Measurements from ENCODE around the gene MICU2.

The MICU2 gene, protein sequence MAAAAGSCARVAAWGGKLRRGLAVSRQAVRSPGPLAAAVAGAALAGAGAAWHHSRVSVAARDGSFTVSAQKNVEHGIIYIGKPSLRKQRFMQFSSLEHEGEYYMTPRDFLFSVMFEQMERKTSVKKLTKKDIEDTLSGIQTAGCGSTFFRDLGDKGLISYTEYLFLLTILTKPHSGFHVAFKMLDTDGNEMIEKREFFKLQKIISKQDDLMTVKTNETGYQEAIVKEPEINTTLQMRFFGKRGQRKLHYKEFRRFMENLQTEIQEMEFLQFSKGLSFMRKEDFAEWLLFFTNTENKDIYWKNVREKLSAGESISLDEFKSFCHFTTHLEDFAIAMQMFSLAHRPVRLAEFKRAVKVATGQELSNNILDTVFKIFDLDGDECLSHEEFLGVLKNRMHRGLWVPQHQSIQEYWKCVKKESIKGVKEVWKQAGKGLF

DNA sequence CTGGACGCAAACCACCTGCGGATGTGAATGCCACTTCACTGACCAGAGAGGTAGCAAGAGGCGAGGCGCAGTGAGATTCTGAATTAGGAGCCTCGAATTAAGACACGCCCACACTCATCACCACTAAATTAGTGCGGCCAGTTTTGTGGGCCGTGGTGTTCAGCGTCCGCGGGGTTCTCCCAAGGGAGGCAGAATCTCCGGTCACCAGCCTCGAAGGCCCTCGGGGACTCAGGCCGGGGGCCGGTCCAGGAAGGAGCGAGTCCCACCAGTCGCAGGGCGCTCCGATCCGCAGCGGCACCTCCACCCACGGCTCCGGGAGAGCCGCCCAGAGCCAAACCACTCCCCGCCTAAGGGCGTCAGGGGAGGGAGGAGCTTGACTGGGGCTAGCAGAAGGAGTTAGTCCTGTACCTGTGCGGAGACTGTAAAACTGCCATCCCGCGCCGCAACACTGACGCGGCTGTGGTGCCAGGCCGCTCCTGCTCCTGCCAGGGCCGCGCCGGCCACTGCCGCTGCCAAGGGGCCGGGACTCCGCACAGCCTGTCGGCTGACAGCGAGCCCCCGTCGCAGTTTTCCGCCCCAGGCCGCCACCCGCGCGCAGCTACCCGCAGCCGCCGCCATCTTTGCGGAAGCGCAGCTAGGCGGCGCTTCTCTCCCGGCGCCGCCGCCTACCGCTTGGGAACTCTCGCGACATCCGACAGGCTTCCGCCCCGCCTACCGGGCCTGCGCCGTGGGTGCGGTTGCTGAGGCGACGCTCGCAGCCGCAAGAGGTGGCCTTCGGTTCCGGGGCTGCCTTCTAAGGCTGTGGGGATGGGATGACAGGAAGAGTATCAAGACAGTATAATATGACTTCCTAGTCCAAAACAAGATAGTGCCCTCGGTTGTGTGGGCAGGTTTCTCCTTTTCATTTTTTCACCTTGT is at the start of gene MICU2:
MICU2 (minus strand) TSS at position 640 of the 918 bp plus-strand sequence; CDS start at position 618, 22 bp downstream.
- peak; percentile 87 to 91 for DNase-seq (ENCODE audit: low read depth in 2 of 2)

DNA sequence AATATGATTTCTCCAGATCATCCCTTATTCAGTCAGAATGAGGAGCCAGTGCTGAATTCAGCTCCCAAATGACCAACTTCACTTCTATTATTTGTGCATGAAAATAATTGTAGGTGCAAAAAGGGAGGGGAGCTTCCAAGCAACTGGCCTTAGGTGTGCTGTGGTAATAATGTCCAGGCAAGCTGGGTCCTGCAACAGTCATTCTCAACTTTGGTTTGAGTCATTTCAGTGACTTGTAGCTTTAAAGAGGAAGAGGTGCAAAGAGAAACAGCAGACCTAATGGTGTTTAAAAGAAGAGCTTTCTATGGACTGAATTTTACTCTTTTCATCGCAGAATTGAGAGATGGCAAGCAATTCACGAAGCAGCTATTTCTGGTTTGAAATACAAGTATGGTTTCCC is 37.7 kb upstream of the MICU2 start:
- DNase-seq (ENCODE audit: low read depth in 2 of 2): no peak

DNA sequence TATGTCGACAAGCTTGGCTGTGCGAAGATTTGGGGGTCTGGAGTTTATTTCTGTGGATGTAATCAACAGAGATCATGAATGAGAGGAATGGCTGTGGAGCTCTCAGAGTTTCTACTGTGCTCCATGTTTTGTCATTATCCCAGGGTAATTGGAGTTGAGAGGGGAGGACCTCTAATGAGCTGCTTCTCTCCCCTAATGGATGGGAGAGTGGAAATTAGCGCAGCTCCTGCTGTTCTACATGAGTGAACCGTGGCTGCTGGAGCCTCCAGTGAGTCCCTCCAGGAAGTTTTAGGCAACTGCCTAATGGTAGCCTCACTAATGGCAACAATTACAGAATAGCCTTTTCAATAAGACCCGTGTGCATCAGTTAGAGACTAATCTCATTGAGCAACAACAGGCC is 35.6 kb upstream of the MICU2 start:
- no peak for DNase-seq (ENCODE audit: low read depth in 2 of 2)

DNA sequence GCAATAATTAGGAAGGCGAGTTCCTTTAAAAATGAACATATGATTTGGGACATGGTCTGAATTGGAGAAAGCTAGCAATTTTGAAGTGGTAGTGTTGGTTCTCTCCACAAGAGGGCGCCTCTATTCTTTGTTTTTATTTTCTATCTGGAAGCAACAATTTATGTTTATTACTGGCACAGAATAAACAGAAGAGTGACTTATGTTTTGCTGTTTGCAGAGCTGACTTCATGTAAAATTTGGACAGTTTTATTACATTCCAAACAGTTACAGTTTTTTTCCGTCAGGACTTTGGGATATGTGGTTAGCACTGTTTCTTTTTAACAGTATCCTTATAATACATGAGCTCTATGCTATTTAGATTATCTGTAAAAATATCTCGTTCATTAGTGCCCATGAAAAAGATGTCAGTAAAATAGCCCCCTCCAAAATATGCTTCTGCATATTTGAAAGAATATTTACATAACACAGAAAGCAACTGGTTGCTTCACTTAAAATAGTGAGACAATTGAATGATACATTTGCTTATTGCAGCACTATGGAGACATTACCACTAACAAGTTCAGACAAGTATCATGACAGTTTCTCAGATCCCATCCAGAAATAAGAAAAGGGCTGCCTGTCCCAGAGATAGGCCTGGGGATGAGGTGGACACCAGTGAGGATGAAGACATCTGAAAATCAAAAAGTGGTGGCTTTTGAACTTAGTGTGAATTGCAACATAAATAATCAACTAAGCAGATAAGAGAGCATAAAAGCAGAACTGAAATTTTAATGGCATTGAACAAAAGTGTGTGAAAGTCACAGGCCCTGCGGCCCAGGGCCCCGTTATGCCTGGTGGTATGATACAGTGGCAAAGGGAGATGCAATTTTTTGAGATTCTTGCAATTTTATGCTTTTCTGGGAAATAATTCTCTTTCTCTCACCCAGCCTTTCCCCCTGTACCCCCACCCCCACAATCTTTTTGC is 34.6 kb upstream of the MICU2 start:
- no peak for DNase-seq (ENCODE audit: low read depth in 2 of 2)

DNA sequence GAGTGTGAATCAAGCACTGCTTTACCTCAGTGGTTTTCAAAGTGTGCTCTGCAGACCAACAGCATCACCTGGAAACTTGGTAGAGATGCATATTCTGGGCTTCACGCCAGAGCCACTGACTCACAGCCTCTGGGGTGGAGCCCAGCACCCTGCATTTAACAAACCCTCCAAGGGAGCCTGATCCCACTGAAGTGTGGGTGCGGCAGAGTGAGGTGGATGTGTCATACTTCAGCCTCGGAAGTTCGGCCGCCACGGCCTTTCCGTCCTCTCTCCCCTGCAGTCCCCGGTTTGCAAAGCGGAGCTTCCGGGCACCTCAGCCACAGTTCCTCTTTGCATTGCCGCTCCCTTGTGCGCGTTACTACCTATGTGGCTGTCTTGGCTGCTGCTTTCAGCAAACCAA is 33.3 kb upstream of the MICU2 start:
- peak in 1 of 2 donors; percentile 4 for DNase-seq (ENCODE audit: low read depth in 2 of 2)

DNA sequence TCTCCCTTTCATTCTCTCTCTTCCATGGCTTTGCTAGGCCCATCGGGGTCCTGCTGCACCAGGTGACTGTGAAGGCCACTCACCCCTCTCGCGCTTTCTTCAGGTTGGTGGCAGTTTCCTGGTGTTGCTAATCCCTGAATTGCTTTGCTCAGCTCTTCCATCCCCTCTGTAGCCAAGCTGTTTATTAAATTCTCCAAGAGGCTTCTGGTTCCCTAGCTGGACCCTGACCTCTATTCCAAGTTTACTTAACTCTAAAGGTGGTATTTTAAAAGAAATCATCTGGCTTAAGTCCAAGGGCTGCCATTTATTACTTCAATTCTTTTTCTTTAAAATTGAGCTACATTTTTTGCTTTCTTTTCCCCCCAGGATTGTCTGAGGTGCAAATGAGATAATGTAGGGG is 32.7 kb upstream of the MICU2 start:
- DNase-seq (ENCODE audit: low read depth in 2 of 2): no peak

DNA sequence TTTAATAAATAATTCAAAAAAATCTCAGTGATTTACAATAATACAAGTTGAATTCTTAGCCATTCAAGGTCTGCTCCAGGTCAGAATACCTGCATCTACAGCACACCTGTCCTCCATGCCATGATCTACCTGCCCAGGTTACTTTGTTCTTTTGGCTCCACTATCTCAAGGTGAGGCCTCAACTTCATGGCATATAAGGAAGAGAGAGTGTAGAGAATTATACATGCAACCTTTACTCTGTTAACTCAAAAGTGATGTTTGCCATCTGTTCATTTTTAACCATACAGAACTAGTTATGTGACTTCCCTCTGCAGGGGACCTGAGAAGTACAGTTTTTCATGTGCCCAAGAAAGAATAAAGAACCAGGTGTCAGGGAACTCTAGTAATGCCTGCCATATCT is 28.2 kb upstream of the MICU2 start:
- DNase-seq (ENCODE audit: low read depth in 2 of 2): no peak

DNA sequence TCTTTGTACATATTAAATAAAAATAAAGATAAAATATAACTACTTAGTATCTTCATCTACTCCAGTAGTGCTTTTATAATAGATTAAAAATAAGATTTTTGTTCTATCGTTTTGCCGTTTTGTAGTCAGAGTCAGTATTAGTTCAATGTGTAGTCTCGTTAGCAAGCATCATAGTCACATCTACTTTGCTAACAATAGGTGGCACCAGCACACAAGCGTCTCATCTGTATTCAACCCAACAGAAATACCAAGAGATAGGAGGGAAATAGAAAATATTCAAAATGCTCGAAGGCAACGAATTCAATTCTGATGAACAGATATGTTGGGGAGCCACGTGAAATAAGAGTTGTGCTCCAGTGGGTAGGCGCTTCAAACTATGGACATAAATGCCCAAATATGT is 21.4 kb upstream of the MICU2 start:
- no peak for DNase-seq (ENCODE audit: low read depth in 2 of 2)

DNA sequence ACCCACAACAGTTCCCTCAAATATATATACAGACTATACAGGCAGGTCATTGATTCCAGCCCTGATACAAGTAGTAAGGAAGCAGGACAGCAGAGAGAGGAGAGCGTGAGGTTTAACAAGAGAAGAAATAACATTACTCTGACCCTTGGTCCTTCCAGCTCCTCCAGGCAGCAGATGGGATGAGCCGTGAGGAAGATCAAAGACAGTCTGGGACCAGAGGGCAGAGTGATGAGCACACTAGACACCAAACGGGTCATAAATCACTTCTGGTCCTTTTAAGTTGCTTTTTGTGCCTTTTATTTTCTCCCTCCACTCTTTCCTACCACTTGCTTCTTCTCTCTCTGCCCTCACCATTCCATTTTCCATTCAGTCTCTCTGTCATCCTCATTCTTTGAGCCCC is 16.9 kb upstream of the MICU2 start:
- DNase-seq (ENCODE audit: low read depth in 2 of 2): no peak

DNA sequence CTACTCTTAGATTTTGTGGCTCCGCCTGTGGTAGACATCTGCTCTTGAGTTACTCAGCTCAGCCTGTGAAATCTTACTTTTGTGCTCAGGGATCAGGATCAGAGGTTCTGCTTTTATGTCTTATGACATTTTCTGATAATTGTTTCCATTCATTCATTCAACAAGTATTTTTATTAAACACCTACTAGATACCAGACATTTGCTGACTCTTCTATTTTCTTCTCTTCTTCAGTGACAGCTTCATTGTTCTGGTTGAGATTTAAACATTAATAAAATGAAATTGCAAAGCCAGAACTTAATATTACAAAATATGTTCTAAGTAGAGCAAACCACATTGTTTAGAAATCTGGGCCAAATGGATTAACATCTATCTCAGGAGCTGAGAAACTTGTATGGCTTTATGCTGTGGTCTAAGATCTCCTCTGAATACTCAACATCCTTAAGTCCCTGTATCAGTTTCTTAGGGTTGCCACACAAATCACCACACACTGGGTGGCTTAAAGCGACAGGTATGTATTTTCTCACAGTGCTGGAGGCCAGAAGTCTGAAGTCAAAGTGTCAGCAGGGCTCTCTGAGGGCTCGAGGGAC is 15.8 kb upstream of the MICU2 start:
- DNase-seq (ENCODE audit: low read depth in 2 of 2): no peak

DNA sequence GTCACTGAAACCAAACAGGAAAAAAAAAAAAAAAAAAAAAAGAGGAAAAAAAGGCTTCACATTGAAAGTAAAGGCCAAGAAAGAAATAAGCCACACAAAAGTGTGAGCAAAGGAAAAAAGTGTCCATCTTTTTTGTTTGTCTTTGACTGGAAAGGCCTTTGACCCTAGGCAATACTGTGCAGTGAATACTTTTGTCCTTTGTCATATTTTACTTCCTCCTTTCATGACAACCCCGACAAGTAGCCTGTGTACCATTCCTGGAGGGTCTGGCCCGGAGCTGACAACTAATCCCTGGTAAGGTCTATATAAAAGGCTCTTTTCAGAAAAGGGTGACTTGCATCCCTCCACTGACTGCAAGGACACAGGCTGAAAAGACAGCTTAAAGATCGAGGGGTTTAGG is 12.9 kb upstream of the MICU2 start:
- no peak for DNase-seq (ENCODE audit: low read depth in 2 of 2)

DNA sequence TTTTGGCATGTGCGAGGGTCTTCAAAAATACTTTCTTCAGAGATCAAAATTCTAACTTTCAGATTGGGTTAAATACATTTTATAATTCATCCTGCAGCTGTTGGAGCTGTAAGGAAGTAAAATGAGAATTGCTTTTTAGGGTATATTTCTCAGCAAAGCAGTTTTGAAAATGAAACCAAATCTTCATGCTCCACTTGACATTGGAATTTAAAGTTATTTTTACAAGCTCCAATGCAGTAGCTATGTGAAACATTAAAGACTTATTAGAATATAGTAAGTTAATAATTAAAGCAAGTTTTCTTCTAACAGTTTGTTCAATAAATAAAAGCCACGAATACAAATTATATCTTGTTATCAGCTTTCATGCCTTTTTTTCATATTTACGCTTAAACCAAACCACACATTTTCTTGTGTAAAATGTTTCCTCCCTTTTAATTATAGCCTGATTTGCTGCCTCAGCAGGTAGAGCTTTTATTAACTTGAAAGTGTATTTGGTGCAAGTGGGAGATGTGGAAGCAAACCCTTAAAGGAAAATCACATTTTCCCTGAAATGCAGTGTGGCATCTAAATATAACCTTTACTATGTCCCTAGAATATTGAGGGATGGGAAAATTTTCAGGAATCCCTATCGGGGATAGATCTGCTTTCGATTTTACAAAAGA is 12.4 kb upstream of the MICU2 start:
- DNase-seq (ENCODE audit: low read depth in 2 of 2): no peak

DNA sequence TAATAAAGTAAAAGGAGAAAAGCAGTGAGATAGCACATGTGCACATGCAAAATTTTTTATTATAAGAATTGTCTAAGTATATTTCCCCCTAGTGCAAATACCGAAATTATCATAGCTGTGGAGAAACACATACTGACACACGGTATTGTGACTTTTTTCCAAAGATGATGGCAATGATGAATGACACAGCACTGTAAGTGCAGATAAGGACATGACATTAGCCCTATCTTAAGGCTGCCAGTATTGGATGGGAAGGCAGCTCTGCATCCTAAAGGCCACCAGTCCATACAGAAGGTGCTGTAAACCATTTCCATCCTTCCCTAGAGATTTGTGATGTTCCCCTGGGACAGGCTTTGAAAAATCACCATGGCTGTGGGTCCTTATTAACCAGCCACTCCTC is 11.5 kb upstream of the MICU2 start:
- no peak for DNase-seq (ENCODE audit: low read depth in 2 of 2)

DNA sequence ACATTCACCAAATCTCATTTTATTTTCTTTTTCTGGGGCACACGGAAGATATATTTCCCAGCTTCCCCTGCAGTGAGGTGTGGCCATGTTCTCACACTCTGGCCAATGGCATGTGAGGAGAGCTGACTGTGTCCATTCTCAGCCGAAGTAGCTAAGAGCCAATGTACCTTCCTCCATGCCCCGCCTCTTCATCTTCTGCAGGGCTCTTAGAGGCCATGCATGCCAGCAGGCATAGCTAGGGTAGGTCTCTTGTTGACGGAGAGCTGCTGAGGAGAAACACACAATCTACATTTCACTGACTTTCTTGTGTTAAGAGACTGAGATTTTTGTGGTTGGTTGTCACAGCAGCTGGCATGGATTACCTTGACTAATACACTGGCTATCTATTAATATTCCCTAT is 9.8 kb upstream of the MICU2 start:
- no peak for DNase-seq (ENCODE audit: low read depth in 2 of 2)

DNA sequence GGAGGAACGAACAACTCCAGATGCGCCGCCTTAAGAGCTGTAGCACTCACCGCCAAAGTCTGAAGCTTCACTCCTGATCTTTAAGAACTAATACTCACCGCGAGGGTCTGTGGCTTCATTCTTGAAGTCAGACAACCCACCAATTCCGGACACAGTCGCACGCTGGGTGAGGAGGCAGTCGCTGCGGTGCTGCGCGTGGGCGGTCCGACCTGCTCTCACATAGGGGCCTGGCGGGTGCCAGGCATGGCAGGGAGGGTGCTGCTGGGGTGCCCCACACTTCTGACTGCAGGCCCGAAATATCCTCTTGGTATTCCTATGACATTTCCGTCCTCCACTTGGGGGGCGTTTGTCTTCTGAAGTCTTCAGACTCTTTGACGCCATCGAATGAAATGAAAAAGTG is 7.4 kb upstream of the MICU2 start:
- no peak for DNase-seq (ENCODE audit: low read depth in 2 of 2)

DNA sequence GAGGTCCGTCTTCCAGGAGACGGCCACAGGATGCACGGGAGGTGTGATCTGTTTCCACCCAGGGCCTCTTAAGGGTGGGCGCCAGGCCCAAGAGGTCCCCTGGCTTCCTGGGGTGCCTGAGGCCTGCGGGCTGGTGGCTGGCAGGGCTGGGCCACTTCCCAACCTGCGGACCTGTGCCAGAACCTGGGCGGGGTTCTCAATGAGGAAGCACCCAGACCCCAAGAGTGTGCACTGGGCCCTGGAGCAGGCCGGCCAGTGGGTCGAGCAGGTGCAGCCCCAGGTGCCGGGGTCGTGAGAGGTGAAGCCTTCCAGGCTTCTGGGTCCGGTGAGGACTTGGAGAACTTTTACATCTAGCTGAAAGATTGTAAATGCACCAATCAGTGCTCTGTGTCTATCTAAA is 6.7 kb upstream of the MICU2 start:
- no peak for DNase-seq (ENCODE audit: low read depth in 2 of 2)

DNA sequence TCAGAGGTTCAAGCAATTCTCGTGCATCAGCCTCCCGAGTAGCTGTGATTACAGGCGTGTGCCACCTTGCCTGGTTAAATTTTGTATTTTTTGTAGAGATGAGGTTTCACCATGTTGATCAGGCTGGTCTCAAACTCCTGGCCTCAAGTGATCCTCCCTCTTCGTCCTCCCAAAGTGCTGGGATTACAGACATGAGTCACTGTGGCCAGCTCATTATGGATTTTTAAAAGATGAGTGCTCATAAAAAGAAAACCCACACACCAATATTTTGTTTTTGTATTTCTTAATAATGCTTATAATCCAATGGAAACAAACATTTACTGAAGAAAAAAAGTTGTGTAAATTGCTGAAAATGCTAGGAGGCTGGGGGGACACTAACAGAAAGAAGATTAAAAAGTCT is 5.0 kb upstream of the MICU2 start:
- no peak for DNase-seq (ENCODE audit: low read depth in 2 of 2)

DNA sequence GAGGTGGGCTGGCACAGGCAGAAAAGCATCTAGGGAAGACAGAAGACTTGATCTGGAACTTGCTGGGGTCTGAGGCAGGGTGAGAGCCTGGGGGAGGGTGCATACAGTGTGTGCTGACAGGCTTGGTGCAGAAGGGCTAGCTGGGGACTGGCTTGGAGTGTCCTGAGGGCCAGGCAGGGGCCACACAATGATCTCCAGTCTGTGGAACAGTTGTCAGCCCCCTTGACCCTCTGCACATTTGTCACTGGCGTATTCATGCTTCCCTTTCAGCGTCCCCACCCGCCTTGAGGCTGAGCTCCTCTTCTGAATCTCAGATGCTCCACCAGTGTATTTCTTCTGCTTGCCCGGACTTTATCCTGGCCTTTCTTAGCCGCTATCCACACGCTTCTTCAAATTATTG is 2.8 kb upstream of the MICU2 start:
- DNase-seq (ENCODE audit: low read depth in 2 of 2): no peak

DNA sequence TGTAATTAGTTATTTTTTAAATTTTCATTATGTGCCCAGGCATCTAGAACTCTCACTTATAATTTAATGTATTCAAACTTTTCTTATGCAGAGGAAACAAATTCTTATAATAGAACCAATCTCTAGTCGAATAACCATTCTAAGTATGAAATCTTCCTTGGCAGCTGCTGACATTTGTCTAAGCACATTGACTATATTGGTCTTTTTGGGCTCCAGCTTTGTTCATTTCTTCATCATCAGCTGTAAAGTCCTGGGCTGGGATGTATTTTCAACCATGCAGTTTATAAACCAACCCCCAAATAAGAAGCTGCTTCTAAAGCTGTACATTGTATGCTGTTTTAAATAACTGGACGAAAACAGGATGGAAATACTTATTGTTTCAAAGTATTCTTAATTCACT is 2.3 kb upstream of the MICU2 start:
- no peak for DNase-seq (ENCODE audit: low read depth in 2 of 2)

DNA sequence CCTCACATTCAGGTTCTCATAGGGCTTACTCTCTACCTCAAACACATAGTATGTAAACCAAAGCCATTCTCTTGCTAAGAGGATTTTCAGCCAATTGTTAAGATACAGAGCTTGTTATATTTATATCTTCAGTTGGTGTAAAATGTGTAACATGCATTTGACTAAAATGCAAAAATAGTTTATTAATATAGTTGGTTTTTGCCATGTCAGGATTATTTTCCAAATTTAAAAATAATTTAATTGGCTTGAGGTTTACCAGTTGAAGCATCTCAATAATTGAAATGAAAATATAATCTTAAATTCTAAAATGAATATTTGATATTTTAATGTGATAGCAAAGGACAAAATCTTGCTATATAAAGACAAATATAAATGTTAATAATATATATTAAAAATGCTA is 7.2 kb downstream of the MICU2 start:
- no peak for DNase-seq (ENCODE audit: low read depth in 2 of 2)

DNA sequence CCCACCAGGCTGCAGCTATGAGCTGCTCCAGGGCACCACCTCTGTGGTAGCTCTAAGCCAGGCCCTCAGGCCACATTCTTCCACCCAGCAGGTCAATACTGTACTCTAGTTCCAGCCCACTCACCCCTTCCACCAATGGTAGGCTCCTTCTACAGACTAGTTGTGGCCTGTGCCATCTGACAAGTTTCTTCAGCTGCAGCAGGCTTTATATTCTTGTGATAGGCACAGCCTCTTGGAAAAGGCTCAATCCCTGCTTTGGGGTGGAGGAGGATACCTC is 8.5 kb downstream of the MICU2 start:
- no peak for DNase-seq (ENCODE audit: low read depth in 2 of 2)
